Stimulated activated CD4-positive, alpha-beta T cell treated with anti-CD3 and anti-CD28 coated beads, Interleukin-4, amount 100 ng/mL, for 48 hours (primary cell): ENCODE data around the gene GRAP.
A peak's percentile ranks its signal among the peaks of the same experiment; 100 is the strongest.

Experiments used
- DNase-seq, 2 donors: peaks; one replicate each; pipeline ENCODE4 v3.0.0-alpha.2; 2020; ENCODE audit warnings: low read depth in 2 of 2

Gene GRAP

DNA sequence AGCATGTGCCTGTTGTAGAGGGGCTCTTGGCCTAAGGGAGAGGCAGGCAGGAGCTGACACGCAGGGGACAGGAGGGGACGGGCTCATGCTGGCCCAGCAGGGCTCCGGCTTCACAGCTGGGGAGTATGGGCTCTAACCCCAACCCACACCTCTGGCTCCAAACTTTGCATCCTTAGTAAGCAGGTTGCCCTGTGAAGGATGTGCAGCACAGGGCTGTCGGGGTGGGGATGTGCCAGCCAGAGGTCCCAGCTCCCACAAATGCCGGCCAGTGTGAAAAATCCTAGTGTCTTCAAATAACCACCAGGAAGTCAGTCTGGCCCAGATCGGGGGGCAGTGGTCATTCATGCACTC lies 28.2 kb downstream of the GRAP start:
- DNase-seq = no peak

DNA sequence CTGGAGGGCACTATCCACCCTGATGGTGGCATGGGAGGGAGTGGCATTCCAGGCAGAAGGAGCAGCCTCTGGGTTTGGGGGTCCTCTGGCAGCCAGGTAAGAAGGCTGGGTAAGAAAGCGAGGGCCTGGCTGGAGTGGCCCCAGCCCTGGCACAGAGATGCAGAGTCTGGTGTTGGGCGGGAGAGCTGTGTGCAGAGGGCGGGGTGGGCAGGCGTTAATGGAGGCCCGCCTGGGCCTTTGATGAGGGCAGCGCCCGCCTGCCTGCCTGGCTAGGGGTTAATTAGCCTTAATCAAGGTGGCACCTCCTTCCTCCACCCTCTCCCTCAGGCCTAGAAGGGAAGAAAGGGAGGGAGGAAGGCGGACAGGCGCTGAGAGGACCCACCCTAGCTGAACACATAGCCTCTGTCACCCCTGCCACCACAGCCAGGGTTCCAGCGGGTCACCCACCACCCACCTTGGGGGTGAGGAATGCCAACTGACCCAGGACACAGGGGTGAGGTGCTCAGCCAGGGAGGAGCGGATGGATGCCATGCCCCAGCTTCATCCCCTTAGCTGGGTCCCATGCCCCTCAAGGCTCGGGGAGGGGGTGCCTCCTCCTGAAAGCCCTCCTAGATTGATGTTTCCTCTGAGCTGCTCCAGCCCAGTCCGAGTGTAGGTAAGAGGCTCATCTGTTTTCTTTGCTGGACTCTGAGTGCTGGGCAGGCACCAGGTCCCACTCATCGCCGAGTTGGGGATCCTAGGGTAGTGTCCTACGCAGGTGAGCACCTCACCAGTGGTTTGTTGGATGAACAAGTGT lies 28.8 kb downstream of the GRAP start:
- DNase-seq = no peak

DNA sequence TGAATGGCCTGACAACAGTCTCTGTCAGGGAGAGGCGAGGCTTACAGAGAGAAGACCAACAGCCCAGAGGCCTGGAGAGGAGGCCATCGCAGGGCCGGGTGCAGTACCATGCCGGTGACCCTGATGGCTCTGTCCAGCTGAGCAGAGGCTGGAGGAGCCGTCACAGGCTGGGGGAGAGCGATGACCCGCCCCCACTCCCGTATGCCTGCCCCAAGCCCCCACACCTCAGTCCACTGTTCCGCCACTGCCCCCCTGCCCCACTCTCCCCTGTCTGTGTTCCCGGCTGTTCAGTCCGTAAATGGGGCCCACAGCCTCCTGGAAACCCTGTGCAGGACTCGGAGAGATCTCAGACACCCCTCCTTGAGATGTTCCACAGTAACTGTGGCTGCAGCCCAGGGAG lies 29.4 kb downstream of the GRAP start:
- no peak for DNase-seq

DNA sequence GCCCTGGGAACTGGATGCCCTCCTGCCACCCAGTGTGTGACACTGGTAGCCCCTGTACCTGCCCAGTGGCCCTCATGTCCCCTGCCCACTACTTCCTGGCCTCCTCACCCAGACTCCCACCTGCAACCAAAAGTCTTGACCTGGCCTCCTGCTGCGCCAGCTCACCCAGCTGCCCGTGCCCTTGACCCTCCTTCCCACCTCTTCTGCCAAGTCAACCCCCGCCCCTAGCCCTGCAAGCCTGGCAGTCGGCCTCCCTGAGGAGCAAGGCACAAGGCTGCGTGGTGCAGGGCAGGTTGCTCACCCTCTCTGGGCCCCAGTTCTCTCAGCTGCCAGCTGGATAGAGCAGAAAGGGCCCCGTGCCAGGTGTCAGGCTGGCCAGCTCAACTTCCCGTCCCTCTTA lies 29.9 kb downstream of the GRAP start:
- no peak for DNase-seq

DNA sequence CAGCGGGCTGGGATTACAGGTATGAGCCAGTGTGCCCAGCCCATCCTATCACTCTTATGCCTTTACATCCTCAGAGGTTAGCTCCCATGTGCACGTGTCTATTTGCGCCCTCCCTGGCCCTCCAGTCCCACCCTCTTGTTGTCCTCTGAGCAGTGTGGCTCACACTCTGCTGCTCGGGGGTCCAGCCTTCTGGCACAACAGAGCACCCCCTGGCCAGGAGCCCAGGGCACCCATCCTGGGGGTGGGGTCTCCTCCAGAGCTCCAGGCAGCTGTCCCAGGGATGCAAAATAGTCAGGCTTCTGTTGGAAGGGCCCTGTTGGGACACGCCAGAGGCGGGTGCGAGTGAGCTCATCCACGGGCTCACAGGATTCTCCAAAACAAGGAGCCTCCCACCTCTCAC lies 30.5 kb downstream of the GRAP start:
- DNase-seq = no peak

DNA sequence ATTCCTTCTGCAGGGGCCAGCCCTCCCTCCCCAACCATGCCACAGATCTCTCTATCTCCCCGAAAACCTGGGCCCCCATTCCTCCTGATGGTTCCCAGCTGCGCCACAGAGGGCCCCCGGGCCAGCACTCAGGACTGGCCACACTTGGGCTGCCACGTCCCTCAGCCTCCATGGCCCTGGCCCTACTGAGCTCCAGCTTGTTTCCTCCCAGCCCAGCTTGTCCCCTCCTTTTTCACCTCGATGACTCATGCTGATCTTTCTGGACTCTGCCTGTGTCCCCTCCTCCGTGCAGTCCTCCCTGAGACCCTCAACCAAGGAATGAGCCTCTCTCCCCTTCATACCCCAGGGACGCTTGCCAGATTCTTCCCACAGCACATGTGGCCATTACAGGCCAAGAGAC lies 31.3 kb downstream of the GRAP start:
- DNase-seq = no peak

DNA sequence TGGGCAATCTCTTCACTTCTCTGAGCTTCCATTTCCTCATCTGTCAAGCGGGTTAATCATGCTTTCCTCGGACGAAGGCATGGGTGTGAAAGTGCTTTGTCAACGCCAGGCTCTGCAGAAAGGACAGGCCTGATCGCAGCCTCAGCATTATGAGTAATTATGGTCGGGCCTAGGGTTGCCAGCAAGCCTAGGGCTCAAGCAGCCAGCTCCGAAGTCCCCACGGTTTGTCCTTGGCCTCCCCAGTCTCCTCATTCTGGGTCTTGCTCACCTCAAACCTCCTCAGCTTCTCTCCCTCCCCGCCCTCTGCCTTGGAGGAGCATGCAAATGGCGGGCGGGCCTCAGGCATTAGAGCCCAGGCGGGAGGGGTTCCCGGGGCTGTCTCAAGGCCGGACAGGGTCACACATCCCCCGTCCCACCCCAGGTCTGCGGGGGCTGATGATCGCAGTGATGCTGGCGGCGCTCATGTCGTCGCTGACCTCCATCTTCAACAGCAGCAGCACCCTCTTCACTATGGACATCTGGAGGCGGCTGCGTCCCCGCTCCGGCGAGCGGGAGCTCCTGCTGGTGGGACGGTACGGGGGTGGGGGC lies 32.0 kb downstream of the GRAP start:
- no peak for DNase-seq

DNA sequence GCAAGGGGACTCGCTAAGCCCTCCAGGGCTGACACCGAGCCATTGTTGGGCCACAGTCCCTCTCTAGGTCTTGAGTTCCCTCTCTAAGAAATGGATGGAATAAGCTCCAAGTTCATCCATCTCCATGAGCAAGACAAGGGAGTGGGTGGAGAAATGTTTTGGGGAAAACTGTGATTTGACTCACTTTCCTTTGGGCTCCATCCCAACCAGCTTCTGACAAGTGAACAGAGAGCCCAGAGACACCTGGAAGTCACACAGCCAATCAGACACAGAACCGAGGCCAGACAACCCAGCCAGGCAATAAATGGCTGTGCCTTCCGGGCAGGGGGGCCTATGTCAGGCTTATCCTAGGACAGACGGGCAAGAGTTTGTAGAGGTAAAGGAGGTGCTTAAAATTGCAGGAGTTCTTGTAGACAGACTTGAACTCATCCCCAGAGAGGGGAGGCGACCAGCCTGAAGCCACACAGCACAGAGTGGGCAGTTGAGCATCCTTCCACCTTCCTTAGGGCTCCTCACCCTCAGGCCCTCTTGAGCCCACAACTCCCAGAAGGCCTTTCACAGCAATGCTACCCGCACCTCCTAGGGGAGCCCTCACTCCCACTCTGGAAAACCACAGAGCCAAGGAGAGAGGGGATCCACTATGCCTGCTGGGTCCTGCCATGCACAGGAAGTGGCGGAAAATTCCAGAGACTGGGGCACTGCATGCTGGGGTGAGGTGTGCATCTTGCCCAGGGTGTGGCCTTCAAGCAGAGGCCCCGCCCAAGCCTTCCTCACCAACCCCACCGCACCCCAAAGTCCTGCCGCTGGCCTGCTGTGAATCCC lies 32.7 kb downstream of the GRAP start:
- no peak for DNase-seq

DNA sequence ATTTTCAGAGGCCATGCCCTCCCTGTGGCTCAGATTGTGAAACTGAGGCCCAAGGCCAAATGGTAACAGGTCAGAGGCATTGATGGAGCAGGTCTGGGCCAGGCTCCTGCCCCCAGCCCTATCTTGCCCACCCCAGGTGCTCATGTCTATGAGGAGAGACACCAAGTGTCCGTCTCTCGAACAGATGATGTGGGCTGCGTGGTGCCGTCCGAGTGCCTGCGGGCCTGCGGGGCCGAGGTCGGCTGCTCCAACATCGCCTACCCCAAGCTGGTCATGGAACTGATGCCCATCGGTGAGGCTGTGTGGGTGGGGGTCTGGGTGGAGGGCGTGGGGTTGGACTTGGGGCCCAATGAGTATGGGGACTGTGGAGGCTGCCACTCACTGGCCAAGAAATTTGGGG lies 33.5 kb downstream of the GRAP start:
- DNase-seq = no peak

DNA sequence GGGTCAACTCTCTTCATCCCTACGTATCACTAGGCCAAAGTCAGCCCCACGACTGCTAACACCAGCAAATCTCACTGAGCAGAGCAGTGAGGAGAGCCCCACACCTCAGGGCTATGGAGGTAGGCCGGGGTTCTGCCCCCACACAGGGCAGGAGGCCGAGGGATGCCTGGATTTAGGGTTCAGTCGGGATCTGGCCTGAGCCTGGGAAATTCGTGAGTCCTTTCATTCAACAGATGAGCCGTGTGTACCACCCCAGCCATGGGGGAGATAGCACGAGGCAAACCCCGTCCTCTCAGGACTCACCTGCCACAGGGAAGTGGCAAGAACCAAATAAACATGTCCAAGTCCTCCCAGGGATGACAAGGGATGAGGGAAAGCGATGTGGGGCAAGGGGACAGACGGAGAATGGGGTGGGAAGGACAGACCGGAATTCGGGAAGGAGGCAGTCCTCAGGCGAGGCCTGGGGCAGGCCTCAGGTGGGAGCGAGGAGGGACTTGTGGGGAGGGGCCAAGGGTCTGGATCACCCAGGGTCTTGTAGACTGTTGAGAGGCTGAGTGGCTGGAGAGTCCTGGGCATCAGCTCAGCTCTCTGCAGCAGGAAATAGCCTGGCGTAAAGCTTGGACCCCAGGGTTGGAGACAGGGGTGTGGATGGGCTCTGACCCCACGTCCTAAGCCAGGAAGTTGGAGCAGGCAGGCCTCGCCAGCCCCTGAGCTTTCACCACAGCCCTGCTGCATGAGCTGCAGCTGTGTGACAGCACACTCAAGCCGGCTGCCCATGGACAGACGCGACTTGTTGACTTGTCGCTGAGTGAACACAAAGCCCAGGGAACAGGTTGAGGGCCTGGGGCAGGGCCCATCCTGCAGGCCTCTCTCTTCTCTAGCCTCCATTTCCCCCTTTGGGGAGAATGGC lies 34.3 kb downstream of the GRAP start:
- DNase-seq = no peak

DNA sequence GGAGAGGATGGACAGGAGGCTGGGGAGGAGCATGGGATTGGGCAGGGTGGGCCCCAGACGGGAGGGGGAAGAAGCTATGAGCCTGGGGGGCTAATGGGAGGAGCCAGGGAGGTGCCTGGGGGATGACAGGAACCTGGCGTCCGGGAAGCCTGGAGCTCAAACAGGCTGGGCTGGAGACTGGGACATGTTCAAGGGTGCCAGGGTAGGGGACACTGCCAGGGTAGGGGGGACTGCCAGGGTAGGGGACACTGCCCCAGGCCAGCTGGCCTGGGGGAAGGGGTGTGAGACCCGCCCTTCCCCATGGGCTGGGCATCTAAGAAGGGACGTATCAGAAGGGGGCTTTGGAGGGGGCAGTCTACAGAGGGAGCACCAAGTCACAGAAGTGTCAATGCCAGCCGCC lies 35.2 kb downstream of the GRAP start:
- no peak for DNase-seq

DNA sequence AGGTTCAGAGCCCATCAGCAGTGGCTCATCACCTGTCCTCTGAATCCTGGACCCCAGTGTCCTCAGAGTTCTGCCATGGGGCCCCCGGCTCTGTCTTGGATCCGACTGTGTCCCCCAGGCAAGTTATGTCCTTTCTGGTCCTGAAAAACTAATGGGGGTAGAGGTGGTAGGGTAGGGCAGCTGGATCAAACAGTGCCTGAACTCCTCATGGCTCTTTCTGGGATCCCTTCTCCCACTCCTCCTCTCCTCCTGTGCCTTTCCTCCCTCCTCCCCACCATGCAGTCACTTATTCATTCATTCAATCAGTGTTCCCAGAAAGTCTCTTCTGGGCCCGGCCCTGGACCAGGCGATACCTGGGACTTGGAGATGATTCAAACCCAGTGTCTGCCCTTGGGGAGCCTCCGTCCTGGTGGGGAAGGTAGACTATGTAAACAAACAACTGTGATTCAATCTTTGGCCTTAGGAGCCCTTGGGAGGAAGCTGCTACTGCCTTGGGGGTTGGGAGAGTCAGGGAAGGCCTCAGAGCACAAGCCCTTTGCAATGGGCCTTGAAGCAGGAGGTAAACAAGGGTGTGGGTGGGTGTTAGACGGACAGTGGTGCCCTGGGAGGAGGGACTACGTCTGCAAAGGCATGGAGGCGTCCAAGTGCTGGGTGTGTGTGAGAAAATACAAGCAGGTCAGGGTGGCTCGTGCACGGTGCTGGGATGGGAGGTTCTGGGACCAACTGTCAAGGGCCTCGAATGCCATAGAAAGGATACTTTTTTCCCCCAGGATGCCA lies 35.8 kb downstream of the GRAP start:
- DNase-seq = no peak

DNA sequence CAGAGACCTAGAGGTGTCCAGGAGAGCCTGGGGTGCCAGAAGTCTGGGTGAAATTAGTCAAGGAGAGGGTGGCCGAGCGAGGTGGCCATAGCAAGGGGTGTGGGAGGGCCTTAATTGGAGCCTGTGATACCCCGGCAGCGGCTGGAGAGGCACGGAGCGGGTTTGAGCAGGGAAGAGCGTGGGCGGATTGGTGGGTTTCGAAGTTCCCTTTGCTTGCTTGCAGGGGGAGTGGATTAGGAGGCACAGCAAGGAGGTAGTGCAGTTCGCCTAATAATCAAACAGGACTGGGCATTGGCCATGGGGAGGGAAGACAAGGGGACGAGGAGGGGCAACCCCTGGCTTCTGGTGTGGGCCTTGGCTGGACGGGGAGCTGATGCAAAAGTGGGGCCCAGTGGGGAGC lies 36.8 kb downstream of the GRAP start:
- DNase-seq = no peak

DNA sequence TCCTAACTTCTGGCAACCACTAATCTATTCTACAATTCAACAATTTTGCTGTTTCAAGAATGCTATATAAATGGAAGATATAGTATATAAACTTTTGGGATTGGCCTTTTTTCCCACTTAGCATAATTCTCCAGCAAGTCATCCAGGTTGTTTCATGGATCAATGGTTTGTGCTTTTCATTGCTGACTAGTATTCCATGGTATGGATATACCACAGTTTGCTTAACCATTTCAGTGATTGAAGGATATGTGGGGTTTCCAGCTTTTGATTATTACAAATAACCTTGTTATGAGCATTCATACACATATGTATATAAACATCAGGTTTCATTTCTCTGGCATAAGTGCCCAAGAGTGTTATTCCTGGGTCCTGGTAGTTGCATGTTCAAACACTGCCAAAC lies 40.1 kb downstream of the GRAP start:
- DNase-seq = no peak

DNA sequence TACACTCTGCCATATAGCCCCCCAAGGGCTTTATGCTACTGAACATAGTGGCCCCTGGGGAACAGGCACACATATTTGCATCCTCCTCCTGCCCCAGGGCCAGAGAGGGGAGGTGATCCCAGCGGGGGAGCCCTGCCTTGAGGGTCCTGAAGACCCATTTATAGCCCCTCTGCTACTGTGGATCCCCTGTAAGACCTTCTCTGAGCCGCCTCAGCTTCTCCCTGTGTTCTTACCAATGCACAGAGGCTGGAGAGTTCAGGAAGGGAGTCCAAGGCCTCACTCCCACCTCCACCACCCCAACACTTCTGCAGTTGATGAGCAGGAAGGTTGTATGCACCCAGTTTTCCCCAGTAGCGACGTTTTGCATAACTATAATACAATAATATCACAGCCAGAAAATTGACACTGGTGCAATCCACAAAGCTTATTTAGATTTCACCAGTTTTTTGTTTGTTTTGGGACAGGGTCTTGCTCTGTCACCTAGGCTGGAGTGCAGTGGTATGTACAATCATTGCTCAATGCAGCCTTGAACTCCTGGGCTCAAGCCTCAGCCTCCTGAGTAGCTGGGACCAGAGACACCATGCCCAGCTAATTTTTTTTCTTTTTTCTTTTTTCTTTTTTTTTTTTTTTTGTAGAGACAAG lies 40.8 kb downstream of the GRAP start:
- DNase-seq = no peak

DNA sequence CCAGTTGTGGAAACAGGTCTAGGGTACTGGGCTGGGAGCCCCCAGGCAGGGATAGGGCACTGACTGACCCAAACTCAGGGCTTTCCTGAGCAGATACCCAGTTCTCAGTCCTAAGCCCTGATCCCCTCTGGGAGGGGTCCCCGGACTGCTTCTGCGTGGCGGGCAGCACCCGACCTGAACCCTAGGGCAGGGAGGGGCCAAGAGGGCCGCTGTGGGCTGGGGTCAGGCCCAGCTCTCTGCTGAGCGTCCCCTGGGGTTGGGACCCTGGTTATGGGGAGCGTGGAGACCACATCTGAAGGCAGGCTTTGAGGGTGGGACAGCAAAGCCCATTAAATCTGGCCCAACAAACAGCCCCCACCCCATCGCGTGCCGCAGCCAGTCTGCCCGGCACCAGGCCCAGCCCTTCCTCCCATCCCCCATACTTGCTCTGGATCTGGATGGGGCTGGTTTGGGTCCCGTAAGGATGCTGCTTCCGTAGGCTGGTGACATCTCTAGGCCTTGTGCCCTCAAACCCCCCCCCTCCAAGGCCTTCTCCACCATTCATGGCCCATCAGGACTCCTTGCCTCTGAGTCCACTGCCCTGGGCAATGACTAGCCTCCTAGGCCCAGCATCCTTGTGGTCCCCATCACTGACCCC lies 41.5 kb downstream of the GRAP start:
- DNase-seq = no peak

DNA sequence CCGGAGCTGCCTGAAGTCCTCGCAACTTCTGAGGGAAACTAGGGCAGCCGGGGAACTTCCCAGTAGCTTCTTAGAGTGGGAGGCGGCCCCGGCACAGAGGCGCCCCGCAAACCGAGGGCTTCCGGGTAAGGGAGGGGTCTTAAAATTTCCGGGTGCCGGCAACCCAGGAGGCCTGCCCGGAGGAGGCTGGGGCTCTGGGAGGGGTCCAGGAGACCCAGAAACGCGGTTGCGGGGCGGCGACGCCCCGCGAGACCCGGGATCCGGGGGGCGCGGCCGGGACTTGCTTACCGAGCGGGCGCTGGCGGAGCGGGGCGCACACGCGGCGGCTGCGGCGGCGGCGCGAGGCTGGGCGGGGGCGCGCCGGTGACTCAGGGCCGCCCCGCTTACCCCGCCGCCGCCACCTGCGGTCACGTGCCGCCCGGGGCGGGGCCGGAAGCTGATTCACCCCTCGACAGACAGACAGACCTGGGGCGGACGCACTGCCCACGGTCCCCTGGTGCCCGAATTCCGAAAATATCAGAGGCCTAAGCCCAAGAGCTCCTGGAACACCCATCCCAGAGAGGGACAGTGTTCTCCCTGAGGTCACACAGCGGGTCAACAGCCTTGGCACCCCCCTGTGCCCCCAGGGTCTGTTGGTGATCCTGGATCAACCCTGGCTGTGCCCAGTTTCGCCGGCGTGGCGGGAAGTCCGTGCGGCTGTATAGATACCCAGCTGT lies 42.2 kb downstream of the GRAP start, which contains the start of gene FAM83G:
TSS of gene FAM83G (minus strand) at position 344 of the 716 bp plus-strand sequence. CDS start 723 bp downstream, outside the sequence.
- peak; percentile 82 to 89 for DNase-seq

DNA sequence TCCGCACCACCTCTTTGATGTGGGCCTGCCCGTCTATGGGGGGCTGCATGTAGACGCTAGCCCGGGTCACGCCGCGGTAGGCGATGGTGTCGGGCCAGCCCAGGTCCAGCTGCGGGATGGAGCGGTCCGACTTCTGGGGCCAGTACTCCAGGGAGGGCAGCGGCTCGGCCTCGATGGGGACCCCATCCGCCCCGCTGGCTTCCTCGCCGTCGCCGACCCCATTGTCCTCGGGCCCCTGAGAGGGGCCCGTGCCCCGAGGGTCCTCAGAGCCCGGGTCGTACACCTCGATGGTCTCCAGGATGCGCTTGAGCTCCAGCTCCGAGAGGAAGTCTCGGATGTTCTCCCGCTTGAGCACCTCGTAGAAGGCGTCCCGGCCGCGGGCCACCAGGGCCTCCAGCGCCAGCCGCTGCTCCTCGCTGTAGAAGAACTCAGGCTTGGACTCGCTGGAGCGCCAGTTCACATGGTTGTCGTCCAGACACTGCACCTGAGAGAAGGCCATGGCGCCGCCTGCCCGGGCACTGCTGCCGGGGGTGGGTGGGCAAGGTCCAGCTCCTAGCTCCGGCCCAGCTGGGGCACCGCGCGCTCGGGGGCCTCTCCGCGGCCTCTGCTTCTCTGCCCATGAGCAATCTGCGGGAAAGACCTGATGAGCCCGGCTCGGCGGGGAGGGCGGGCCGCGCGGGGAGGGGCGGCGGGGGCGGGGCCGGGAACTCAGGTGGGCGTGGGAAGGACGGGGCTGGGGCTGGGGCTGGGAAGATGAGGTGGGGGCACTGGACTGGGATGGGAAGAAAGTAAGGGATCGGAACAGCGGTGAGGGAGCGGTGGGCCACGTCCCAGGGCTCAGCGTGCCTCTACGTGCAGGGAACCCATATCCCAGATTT lies 43.0 kb downstream of the GRAP start:
- peak; percentile 41 to 49 for DNase-seq
